ENCODE data around the gene DNAH9.

DNA sequence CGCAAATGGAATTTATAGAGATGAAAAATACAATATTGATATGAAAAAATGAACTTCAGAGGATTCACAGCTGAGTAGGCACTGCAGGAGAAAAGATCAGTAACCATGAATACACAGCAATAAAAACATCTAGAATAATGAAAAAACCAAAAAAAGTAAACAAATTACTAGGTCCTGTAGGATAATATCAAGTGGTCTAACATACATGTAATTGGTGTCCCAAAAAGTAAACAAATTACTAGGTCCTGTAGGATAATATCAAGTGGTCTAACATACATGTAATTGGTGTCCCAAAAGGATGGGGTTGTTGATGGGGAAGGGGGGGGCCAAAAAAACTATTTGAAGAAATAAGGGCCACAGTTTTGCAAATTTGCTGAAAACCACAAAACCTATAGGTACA lies 355.7 kb downstream of the DNAH9 start:
- TF ChIP-seq, protein P1, sequence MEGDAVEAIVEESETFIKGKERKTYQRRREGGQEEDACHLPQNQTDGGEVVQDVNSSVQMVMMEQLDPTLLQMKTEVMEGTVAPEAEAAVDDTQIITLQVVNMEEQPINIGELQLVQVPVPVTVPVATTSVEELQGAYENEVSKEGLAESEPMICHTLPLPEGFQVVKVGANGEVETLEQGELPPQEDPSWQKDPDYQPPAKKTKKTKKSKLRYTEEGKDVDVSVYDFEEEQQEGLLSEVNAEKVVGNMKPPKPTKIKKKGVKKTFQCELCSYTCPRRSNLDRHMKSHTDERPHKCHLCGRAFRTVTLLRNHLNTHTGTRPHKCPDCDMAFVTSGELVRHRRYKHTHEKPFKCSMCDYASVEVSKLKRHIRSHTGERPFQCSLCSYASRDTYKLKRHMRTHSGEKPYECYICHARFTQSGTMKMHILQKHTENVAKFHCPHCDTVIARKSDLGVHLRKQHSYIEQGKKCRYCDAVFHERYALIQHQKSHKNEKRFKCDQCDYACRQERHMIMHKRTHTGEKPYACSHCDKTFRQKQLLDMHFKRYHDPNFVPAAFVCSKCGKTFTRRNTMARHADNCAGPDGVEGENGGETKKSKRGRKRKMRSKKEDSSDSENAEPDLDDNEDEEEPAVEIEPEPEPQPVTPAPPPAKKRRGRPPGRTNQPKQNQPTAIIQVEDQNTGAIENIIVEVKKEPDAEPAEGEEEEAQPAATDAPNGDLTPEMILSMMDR (IDR thresholded peaks at IDR 0.05): no peak
- TF ChIP-seq POLR2A (IDR thresholded peaks at IDR 0.05): no peak

Measured in Peyer's patch (tissue), 4 donors.